Mesothelial cell of epicardium (in vitro differentiated cells): Measurements from ENCODE around the gene GABRB1. TPM values are rescaled to one million over a fixed set of nuclear protein-coding genes. Genes with fewer than 3 reads are reported as not detected.

Experiments used
- DNase-seq, 2 experiments: peaks; one replicate each; pipeline ENCODE4 v3.0.0; 2021; ENCODE audit warnings: low spot score in 2 of 2; ENCODE audit not compliant: unreplicated experiment in 2 of 2
- H3K27ac Mint-ChIP-seq: 2 replicates; pipeline ENCODE4 v1.8.0; 2021; ENCODE audit warnings: mixed read lengths
- H3K27me3 Mint-ChIP-seq: 2 replicates; pipeline ENCODE4 v1.8.0; 2021; ENCODE audit warnings: low read depth, mixed read lengths
- H3K36me3 Mint-ChIP-seq: 2 replicates; pipeline ENCODE4 v1.8.0; 2021; ENCODE audit warnings: mixed read lengths
- H3K4me1 Mint-ChIP-seq: 2 replicates; pipeline ENCODE4 v1.8.0; 2021; ENCODE audit warnings: mixed read lengths
- H3K4me3 Mint-ChIP-seq: 2 replicates; pipeline ENCODE4 v1.8.0; 2021; ENCODE audit warnings: mild to moderate bottlenecking, moderate library complexity, mixed read lengths
- H3K9me3 Mint-ChIP-seq: 2 replicates; pipeline ENCODE4 v1.8.0; 2021; ENCODE audit warnings: mixed read lengths
- CTCF ChIP-seq: fragments of 200-600 bp; sonication (generic); IDR thresholded peaks from one replicate; pipeline ENCODE4 v1.5.0; 2021; ENCODE audit warnings: antibody characterized with exemption; ENCODE audit not compliant: unreplicated experiment
- total RNA-seq: library from RNA; stranded (reverse); gene quantifications from 3 replicates; pipeline ENCODE4 v1.2.1, GENCODE V29; 2021

Gene GABRB1
- total RNA-seq, 1 donor from 2014 or later = not detected

- Mint-ChIP-seq H3K36me3 (no peaks in the 10 kb centered on the region), H3K27me3 (no peaks in the 10 kb centered on the region), H3K27ac (no peak overlapping the region), H3K4me1 (peaks cover 36% of the 10 kb centered on the region), H3K4me3 (no peak overlapping the region), H3K9me3 (no peaks in the 10 kb centered on the region)
- no peak for DNase-seq
- no peak for TF ChIP-seq CTCF
Measured at GRCh38 chr4:47474799-47475198, 443.4 kb downstream of the GABRB1 start.

GRCh38 chr4:47475411-47475810 is 444.0 kb downstream of the GABRB1 start:
- H3K27ac Mint-ChIP-seq = no peak overlapping the region
- H3K4me3 Mint-ChIP-seq = no peak overlapping the region
- no peak for TF ChIP-seq CTCF
- no peaks in the 10 kb centered on the region for H3K36me3 Mint-ChIP-seq
- no peaks in the 10 kb centered on the region for H3K9me3 Mint-ChIP-seq
- no peaks in the 10 kb centered on the region for H3K27me3 Mint-ChIP-seq
- DNase-seq = no peak
- peaks cover 30% of the 10 kb centered on the region for H3K4me1 Mint-ChIP-seq

Other genes starting within 250 kb of the GABRB1 start
- not detected in 3 replicates for gene COX7B2, start 122.3 kb upstream of the GABRB1 start, total RNA-seq
- not detected in 3 replicates for gene GABRA4, start 38.0 kb upstream of the GABRB1 start, total RNA-seq